Right lobe of liver (tissue), 6 donors: ENCODE data around the gene FOXD3. TPM values are rescaled to one million over a fixed set of nuclear protein-coding genes. Genes with fewer than 3 reads are reported as not detected.

Experiments
- ATAC-seq, 4 donors: fragments of 200-7000 bp; cut with Tn5 transposase; one replicate each; pipeline ENCODE4 v1.9.1; 2020; ENCODE audit warnings: mild to moderate bottlenecking in 4 of 4, moderate library complexity in 4 of 4
- DNase-seq, 3 donors: peaks; one replicate each; pipeline ENCODE4 v3.0.0-alpha.2; 2020
- H3K27ac ChIP-seq, 3 donors: fragments of 200-600 bp; one replicate each; pipeline ENCODE4 v1.8.0; 2022
- H3K27me3 ChIP-seq, 2 donors: fragments of 200-600 bp; one replicate each; pipeline ENCODE4 v1.8.0; 2022
- H3K36me3 ChIP-seq, 4 donors: fragments of 200-600 bp; sonication (generic) in 1 of 4; one replicate each; pipeline versions ENCODE4 v1.5.1 to v1.8.0; 2017 to 2022; ENCODE audit warnings: control low read depth in 1 of 4
- H3K4me1 ChIP-seq, 4 donors: fragments of 200-600 bp; sonication (generic) in 1 of 4; one replicate each; pipeline versions ENCODE4 v1.5.1 to v1.8.0; 2017 to 2022; ENCODE audit warnings: control low read depth in 1 of 4
- H3K4me3 ChIP-seq, 3 donors: fragments of 200-600 bp; one replicate each; pipeline ENCODE4 v1.8.0; 2022
- H3K9me3 ChIP-seq, 4 donors: fragments of 200-600 bp; sonication (generic) in 1 of 4; one replicate each; pipeline versions ENCODE4 v1.5.1 to v1.8.0; 2017 to 2022; ENCODE audit warnings: control low read depth in 1 of 4
- CTCF ChIP-seq, 4 donors: fragments of 200-600 bp in 3 of 4; fragments of 450-650 bp in 1 of 4; IDR thresholded peaks; one replicate each; pipeline versions ENCODE4 v1.5.1 to v1.8.0; 2016 to 2022; ENCODE audit warnings: antibody characterized with exemption in 4 of 4, mild to moderate bottlenecking in 2 of 4
- POLR2A ChIP-seq: fragments of 450-650 bp; IDR thresholded peaks from one replicate; pipeline ENCODE4 v1.6.1; 2017; ENCODE audit warnings: antibody characterized with exemption, mild to moderate bottlenecking
- WGBS: methylation state at CpG from one replicate; pipeline ENCODE4 v1.1.6; 2018; ENCODE audit warnings: low coverage, low lambda C conversion rate; ENCODE audit not compliant: insufficient coverage; ENCODE audit errors: missing lambda C conversion rate; 5-methylcytosine and 5-hydroxymethylcytosine counted together
- intact Hi-C, 2 donors: fragments of 100-400 bp; cut with DNase I; formaldehyde crosslinking; loops; one replicate each; pipeline versions ENCODE4 v1.11.2 to v1.14.1; 2022
- total RNA-seq, 6 experiments: library from RNA; depleted of rRNA in 2 of 6; stranded (reverse); fragments of >200 nt in 2 of 6; fragmentation: NEBNext Ultra II Directional in 3 of 6; extraction: Animal tissue kit (Norgen Biotek cat#: 25700) in 3 of 6; gene quantifications; one replicate each; pipeline versions ENCODE4 v1.1.0 to v1.2.4, GENCODE V29; 2016 to 2023
- donor health status: DM: no; HTN: yes; CAD: no.
- donor health status: DM: no; HTN: no; CAD: no.
- donor health status: DM: no; HTN: no; CAD: no.
- donor health status: DM: no; HTN: yes; CAD: no.
- donor health status: DM: no; HTN: yes; CAD: no.

FOXD3 gene
- total RNA-seq, 6 experiments from 2014 or later: 0.12 TPM; not detected in 5

- Histone ChIP-seq H3K4me1 (peaks cover 0 to 11% (median 2%) of the 10 kb centered on the region in 4 donors), H3K27ac (no peak overlapping the region), H3K36me3 (no peaks in the 10 kb centered on the region), H3K4me3 (peak overlapping the region in 1 of 3 donors; percentile 1), H3K9me3 (no peaks in the 10 kb centered on the region), H3K27me3 (peaks cover 31 to 83% of the 10 kb centered on the region in 2 donors)
- TF ChIP-seq CTCF (IDR thresholded peaks at IDR 0.05): no peak
- no peak for TF ChIP-seq POLR2A
- no peak for DNase-seq
- no peak for ATAC-seq
- 17% methylated on average over 14 of the region's 114 CpGs for WGBS
- intact Hi-C loops: loop anchor here in 1 of 2 donors (10.0 kb wide), 1 partner anchor 111 kb away; no protein-coding TSS in a partner anchor
These were observed 1.8 kb downstream of the FOXD3 start for GRCh38 chr1:63323865-63324778.

- intact Hi-C loops: loop anchor here in 1 of 2 donors (10.0 kb wide), 1 partner anchor 110 kb away; no protein-coding TSS in a partner anchor
- H3K27me3 ChIP-seq: peaks cover 25 to 82% of the 10 kb centered on the region in 2 donors
- no peak overlapping the region for H3K4me3 ChIP-seq
These were observed 2.4 kb downstream of the FOXD3 start for GRCh38 chr1:63324779-63325119.

GRCh38 chr1:63325279-63325985 lies 3.1 kb downstream of the FOXD3 start:
- Histone ChIP-seq H3K9me3 (no peaks in the 10 kb centered on the region), H3K4me1 (peaks cover 0 to 11% (median 2%) of the 10 kb centered on the region in 4 donors), H3K27ac (no peak overlapping the region), H3K36me3 (no peaks in the 10 kb centered on the region), H3K27me3 (peaks cover 22 to 83% of the 10 kb centered on the region in 2 donors), H3K4me3 (no peak overlapping the region)
- ATAC-seq: no peak
- TF ChIP-seq CTCF (IDR thresholded peaks at IDR 0.05) (no peak), POLR2A (no peak)
- intact Hi-C loops: loop anchor here in 1 of 2 donors (10.0 kb wide), 1 partner anchor 109 kb away; no protein-coding TSS in a partner anchor
- DNase-seq: no peak
- WGBS: 7% methylated on average over 2 of the region's 2 CpGs

More at GRCh38 chr1:63324779-63325119, 2.4 kb downstream of the FOXD3 start:
- DNase-seq (no peak), ATAC-seq (no peak)
- Histone ChIP-seq H3K9me3 (no peaks in the 10 kb centered on the region), H3K4me1 (peaks cover 0 to 11% (median 2%) of the 10 kb centered on the region in 4 donors), H3K27ac (no peak overlapping the region), H3K36me3 (no peaks in the 10 kb centered on the region)
- WGBS: 8% methylated on average over 7 of the region's 7 CpGs
- TF ChIP-seq POLR2A: no peak
- no peak for TF ChIP-seq CTCF (IDR thresholded peaks at IDR 0.05)

- Histone ChIP-seq H3K9me3 (no peaks in the 10 kb centered on the region), H3K27ac (no peak overlapping the region), H3K4me1 (peaks cover 0 to 11% (median 2%) of the 10 kb centered on the region in 4 donors), H3K4me3 (no peak overlapping the region), H3K27me3 (peaks cover 22 to 85% of the 10 kb centered on the region in 2 donors), H3K36me3 (no peaks in the 10 kb centered on the region)
- TF ChIP-seq POLR2A: no peak
- no peak for TF ChIP-seq CTCF (IDR thresholded peaks at IDR 0.05)
- ATAC-seq: no peak
- 11% methylated on average over 20 of the region's 20 CpGs for WGBS
- no peak for DNase-seq
- intact Hi-C loops: loop anchor here in 1 of 2 donors (10.0 kb wide), 1 partner anchor 109 kb away; no protein-coding TSS in a partner anchor
These were observed 3.7 kb downstream of the FOXD3 start for GRCh38 chr1:63326106-63326472.
